ENCODE results near the gene ADGRF1. TPM values are rescaled to one million over a fixed set of nuclear protein-coding genes. Genes with fewer than 3 reads are reported as not detected.

ADGRF1 gene
- total and polyA plus RNA-seq, 2 donors from 2014 or later = 28.6 to 58.8 TPM

GRCh38 chr6:46985943-46986342 is 56.2 kb downstream of the ADGRF1 start:
- intact Hi-C loops (cut with DNase I) = no loop called here
- H3K27me3 ChIP-seq (ENCODE audit: control insufficient read depth, insufficient read depth, low read length) = no peaks in the 10 kb centered on the region
- DNase-seq (peak in 2 of 5 donors; percentile 38 to 50), FAIRE-seq (peak; percentile 13)
- no peak for TF ChIP-seq CTCF (IDR thresholded peaks at IDR 0.05; ENCODE audit: borderline replicate concordance, extremely low read depth, insufficient read depth)
- H3K9ac ChIP-seq (ENCODE audit: low read length in 3 of 3) = no peak overlapping the region
- H3K27ac ChIP-seq (ENCODE audit: low read depth in 2 of 2, low read length in 2 of 2) = no peak overlapping the region
- H3K36me3 ChIP-seq (ENCODE audit: control insufficient read depth in 2 of 3, insufficient read depth in 3 of 3, low read length in 3 of 3) = no peaks in the 10 kb centered on the region
- no peak overlapping the region for H3K4me3 ChIP-seq (ENCODE audit: low read length in 3 of 3)
- H3K4me1 ChIP-seq (ENCODE audit: control insufficient read depth in 2 of 3, insufficient read depth in 2 of 3, low read depth in 1 of 3, low read length in 3 of 3) = peaks cover 0 to 18% (median 4%) of the 10 kb centered on the region in 3 donors
- no peaks in the 10 kb centered on the region for H3K9me3 ChIP-seq (ENCODE audit: control insufficient read depth in 2 of 3, insufficient read depth in 1 of 3, low read length in 3 of 3)

GRCh38 chr6:46983007-46983411 is 59.1 kb downstream of the ADGRF1 start:
- DNase-seq = peak in 2 of 5 donors; percentile 71 to 74

GRCh38 chr6:46979206-46979605 is 62.9 kb downstream of the ADGRF1 start:
- Histone ChIP-seq H3K4me3 (ENCODE audit: low read length in 3 of 3) (no peak overlapping the region), H3K9me3 (ENCODE audit: control insufficient read depth in 2 of 3, insufficient read depth in 1 of 3, low read length in 3 of 3) (no peaks in the 10 kb centered on the region), H3K9ac (ENCODE audit: low read length in 3 of 3) (no peak overlapping the region), H3K36me3 (ENCODE audit: control insufficient read depth in 2 of 3, insufficient read depth in 3 of 3, low read length in 3 of 3) (no peaks in the 10 kb centered on the region), H3K27me3 (ENCODE audit: control insufficient read depth, insufficient read depth, low read length) (no peaks in the 10 kb centered on the region), H3K4me1 (ENCODE audit: control insufficient read depth in 2 of 3, insufficient read depth in 2 of 3, low read depth in 1 of 3, low read length in 3 of 3) (peaks cover 0 to 6% (median 4%) of the 10 kb centered on the region in 3 donors), H3K27ac (ENCODE audit: low read depth in 2 of 2, low read length in 2 of 2) (no peak overlapping the region)
- intact Hi-C loops (cut with DNase I) = loop anchor here (10.0 kb wide), 1 partner anchor 114 kb away; no protein-coding TSS in a partner anchor
- FAIRE-seq = no peak
- TF ChIP-seq CTCF (IDR thresholded peaks at IDR 0.05; ENCODE audit: borderline replicate concordance, extremely low read depth, insufficient read depth) = no peak
- DNase-seq = no peak

More at GRCh38 chr6:46983007-46983411, 59.1 kb downstream of the ADGRF1 start:
- TF ChIP-seq CTCF (IDR thresholded peaks at IDR 0.05; ENCODE audit: borderline replicate concordance, extremely low read depth, insufficient read depth) = no peak
- no peak for FAIRE-seq
- Histone ChIP-seq H3K27ac (ENCODE audit: low read depth in 2 of 2, low read length in 2 of 2) (no peak overlapping the region), H3K9ac (ENCODE audit: low read length in 3 of 3) (no peak overlapping the region), H3K9me3 (ENCODE audit: control insufficient read depth in 2 of 3, insufficient read depth in 1 of 3, low read length in 3 of 3) (no peaks in the 10 kb centered on the region), H3K4me3 (ENCODE audit: low read length in 3 of 3) (no peak overlapping the region), H3K4me1 (ENCODE audit: control insufficient read depth in 2 of 3, insufficient read depth in 2 of 3, low read depth in 1 of 3, low read length in 3 of 3) (peaks cover 0 to 12% (median 4%) of the 10 kb centered on the region in 3 donors), H3K27me3 (ENCODE audit: control insufficient read depth, insufficient read depth, low read length) (no peaks in the 10 kb centered on the region), H3K36me3 (ENCODE audit: control insufficient read depth in 2 of 3, insufficient read depth in 3 of 3, low read length in 3 of 3) (no peaks in the 10 kb centered on the region)
- intact Hi-C loops (cut with DNase I) = no loop called here

GRCh38 chr6:46974786-46975185 is 67.3 kb downstream of the ADGRF1 start:
- Histone ChIP-seq H3K36me3 (ENCODE audit: control insufficient read depth in 2 of 3, insufficient read depth in 3 of 3, low read length in 3 of 3) (no peaks in the 10 kb centered on the region), H3K4me1 (ENCODE audit: control insufficient read depth in 2 of 3, insufficient read depth in 2 of 3, low read depth in 1 of 3, low read length in 3 of 3) (no peaks in the 10 kb centered on the region)
- no peak for TF ChIP-seq CTCF (IDR thresholded peaks at IDR 0.05; ENCODE audit: borderline replicate concordance, extremely low read depth, insufficient read depth)

More at GRCh38 chr6:46974786-46975185, 67.3 kb downstream of the ADGRF1 start:
- H3K27ac ChIP-seq (ENCODE audit: low read depth in 2 of 2, low read length in 2 of 2) = no peak overlapping the region
- DNase-seq (no peak), FAIRE-seq (no peak)
- intact Hi-C loops (cut with DNase I) = loop anchor here (10.0 kb wide), 1 partner anchor 110 kb away; no protein-coding TSS in a partner anchor
- no peak overlapping the region for H3K9ac ChIP-seq (ENCODE audit: low read length in 3 of 3)
- H3K9me3 ChIP-seq (ENCODE audit: control insufficient read depth in 2 of 3, insufficient read depth in 1 of 3, low read length in 3 of 3) = no peaks in the 10 kb centered on the region
- no peaks in the 10 kb centered on the region for H3K27me3 ChIP-seq (ENCODE audit: control insufficient read depth, insufficient read depth, low read length)
- no peak overlapping the region for H3K4me3 ChIP-seq (ENCODE audit: low read length in 3 of 3)
